Stimulated activated memory B cell treated with anti-CD40 and anti-IgM and Interleukin-4, amounts not matched to agents 10 μg/mL and 1 μg/mL and 100 μg/mL, for 72 hours (primary cell): ENCODE data around the gene CARS1.

Source experiments
- ATAC-seq: fragments of 150-1000 bp; cut with Tn5 transposase; 2 replicates; pipeline ENCODE4 v1.10.0; 2021
- H3K27ac Mint-ChIP-seq: one replicate; pipeline ENCODE4 v1.8.0; 2022; ENCODE audit warnings: mild to moderate bottlenecking, mixed read lengths
- H3K27me3 Mint-ChIP-seq: one replicate; pipeline ENCODE4 v1.8.0; 2022; ENCODE audit warnings: mixed read lengths
- H3K36me3 Mint-ChIP-seq: one replicate; pipeline ENCODE4 v1.8.0; 2022; ENCODE audit warnings: mixed read lengths
- H3K4me1 Mint-ChIP-seq: one replicate; pipeline ENCODE4 v1.8.0; 2022; ENCODE audit warnings: mixed read lengths
- H3K4me3 Mint-ChIP-seq: one replicate; pipeline ENCODE4 v1.8.0; 2022; ENCODE audit warnings: mild to moderate bottlenecking, moderate library complexity, mixed read lengths
- H3K9me3 Mint-ChIP-seq: one replicate; pipeline ENCODE4 v1.8.0; 2022; ENCODE audit warnings: mixed read lengths

Gene CARS1

DNA sequence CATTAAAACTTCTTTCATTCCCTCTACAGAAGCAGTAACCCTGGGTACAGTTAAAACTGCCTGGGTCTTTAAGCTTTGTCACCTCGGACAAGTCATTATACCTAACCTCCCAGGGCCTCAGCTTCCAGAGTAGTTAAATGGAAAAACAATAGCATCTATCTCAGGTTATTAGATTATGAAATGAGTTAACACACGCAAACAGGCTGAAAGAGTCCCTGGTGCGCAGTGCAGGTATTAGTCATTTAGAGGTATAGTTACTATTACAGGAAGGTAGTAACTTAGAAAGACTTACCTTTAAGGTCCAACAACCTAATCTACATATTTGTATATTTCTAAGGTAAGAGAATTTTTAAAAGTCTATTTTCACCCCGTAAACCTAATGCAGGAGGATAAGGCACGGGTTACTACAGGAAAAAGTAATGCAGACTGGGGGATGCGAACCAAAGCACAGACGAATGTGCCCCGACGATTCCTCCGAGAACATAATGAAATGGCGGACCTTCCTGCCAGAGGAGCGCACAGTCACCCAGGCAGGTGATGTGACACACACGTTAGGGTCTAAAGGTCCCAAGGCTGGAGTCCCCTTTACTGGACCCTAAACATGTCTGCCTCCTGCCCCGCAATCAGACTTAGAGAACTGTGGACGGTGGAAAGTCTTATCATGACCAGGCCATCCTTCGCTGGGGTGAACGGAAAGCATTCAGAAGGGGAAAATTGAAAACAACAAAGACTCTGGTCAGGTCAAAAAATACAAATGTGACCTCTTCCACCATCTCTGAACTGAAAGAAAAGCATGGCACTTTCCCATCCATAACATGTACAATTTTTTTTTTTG is 66.4 kb downstream of the CARS1 start:
- Mint-ChIP-seq H3K9me3 (no peaks in the 10 kb centered on the region), H3K27ac (peak overlapping the region; percentile 95), H3K4me1 (peaks cover 45% of the 10 kb centered on the region), H3K4me3 (peak overlapping the region; percentile 98), H3K36me3 (peaks cover 6% of the 10 kb centered on the region), H3K27me3 (no peaks in the 10 kb centered on the region)
- no peak for ATAC-seq

DNA sequence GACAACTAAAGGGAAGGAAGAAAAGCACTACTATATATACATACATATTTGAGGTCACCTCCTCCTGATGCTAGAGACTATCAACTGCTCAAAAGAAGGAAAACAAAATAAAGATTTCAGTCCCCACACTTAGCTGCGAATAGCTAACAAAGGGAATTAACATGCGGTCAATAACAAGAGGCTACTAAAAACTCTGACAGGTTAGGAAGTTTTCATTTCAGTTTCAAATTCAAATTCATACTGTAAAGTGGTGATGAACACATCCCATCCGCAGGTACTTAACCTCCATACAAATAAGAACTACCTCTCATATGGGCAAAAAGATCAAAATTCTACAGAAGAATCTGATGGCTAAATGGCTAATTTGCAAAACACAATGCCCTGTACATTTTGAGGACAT is 67.7 kb downstream of the CARS1 start:
- Mint-ChIP-seq H3K27me3 (no peaks in the 10 kb centered on the region), H3K4me1 (peaks cover 48% of the 10 kb centered on the region), H3K27ac (peak overlapping the region; percentile 95), H3K36me3 (peaks cover 9% of the 10 kb centered on the region), H3K4me3 (peak overlapping the region; percentile 63), H3K9me3 (no peaks in the 10 kb centered on the region)
- ATAC-seq = no peak

DNA sequence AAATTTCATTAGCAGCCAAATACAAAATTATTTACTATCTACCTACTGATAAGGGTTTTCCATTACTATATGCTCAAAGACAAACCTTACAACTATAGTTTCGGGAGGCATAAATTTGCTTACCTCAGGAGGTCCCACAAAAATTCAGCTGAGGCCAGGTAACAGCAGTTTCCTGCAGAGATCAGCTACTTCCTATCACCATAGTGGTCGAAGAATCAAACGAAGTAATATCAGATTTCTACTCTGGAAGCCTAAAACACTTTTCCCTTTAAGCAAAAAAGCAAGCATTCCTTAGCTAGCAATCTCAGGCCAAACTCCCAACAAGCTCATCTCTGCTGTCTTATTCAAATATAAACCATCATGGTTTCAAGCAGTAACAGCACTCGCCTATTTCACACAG is 68.2 kb downstream of the CARS1 start:
- Mint-ChIP-seq H3K4me1 (peaks cover 52% of the 10 kb centered on the region), H3K9me3 (no peaks in the 10 kb centered on the region)
- ATAC-seq = no peak

DNA sequence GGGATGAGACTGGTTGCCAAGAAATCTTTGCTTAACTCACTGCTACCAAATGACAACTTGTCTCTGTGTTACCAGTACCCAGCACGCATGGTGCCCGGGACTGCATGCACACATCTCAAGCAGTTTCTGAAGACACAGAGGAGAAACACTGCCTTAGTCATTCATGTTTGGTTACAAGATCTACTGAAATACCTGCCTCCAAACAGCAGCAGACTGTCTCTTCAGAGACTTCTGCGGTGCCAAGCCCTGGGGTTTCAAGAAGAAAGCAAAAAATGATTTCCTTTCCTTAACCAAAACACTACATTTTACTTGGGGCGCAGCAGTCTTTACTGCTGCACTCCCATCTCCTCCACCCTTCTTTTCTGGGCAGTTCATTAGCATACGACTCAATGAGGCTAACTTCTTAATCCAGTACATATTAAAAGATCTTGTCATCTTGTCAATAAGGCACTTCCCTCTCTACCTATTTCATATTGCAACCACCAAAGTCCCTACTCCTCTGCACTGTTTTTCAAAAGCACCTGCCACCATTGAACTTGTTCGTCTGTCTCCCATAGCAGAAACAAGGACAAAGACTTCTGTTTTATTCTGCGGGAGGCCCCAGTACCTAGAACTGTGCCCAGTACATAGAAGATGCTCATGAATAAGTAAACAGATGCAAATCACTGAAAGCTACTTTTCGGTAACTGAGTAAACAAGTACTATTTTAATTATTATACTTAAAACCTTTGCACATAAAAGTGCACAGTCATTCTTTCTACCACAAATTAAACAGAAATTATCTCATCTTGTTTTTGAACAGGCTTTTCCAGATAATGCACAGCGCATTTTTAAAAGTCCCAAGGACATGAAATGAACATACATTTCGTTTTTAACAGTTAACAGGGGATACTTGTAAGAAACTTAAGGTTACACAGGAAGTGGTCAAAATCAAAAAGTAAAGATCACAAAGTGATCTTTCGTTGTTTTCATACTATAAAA is 69.1 kb downstream of the CARS1 start:
- peaks cover 12% of the 10 kb centered on the region for H3K36me3 Mint-ChIP-seq

More for the DNA sequence above, 68.2 kb downstream of the CARS1 start:
- Mint-ChIP-seq H3K4me3 (peak overlapping the region; percentile 63), H3K36me3 (peaks cover 12% of the 10 kb centered on the region), H3K27me3 (no peaks in the 10 kb centered on the region), H3K27ac (peak overlapping the region; percentile 95)

DNA sequence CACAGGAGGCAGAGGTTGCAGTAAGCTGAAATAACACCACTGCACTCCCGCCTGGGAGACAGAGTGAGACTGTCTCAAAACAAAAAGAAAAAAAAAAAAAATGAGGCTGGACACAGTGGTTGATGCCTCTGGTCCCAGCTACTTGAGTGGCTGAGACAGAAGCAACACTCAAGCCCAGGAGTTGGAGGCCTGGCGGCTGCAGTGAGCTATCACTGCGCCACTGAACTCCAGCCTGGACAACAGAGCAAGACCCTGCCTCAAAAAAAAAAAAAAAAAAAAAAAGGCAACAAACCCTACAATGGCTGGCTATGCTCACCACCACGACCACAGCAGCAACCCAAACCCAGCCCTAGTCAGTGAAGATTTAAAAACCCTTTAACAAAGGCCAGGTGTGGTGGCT is 73.3 kb downstream of the CARS1 start:
- Mint-ChIP-seq H3K27ac (no peak overlapping the region), H3K27me3 (no peaks in the 10 kb centered on the region), H3K4me3 (no peak overlapping the region), H3K9me3 (no peaks in the 10 kb centered on the region), H3K4me1 (peaks cover 45% of the 10 kb centered on the region), H3K36me3 (peaks cover 19% of the 10 kb centered on the region)
- no peak for ATAC-seq

More for the DNA sequence above, 69.1 kb downstream of the CARS1 start:
- no peak for ATAC-seq
- no peaks in the 10 kb centered on the region for H3K9me3 Mint-ChIP-seq
- H3K4me3 Mint-ChIP-seq = peak overlapping the region; percentile 63
- H3K4me1 Mint-ChIP-seq = peaks cover 60% of the 10 kb centered on the region
- peak overlapping the region; percentile 95 for H3K27ac Mint-ChIP-seq
- H3K27me3 Mint-ChIP-seq = no peaks in the 10 kb centered on the region

DNA sequence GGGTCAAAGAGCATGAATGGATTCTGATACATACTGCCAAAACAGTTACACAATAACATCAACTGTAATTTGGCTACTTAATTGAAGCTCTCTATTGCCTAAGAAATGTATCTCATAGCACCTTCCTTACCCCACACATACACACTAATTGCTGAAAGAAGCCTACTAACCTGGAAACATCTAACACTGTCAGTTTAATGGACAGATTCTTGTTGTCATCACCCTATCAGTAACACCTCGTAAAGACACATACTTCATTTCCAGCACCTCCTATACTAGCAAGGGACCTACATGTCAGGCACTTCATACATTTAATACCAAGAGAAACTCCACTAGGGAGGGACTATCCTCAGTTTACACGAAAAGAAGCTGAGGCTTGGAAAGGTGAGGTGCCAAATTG is 75.0 kb downstream of the CARS1 start:
- Mint-ChIP-seq H3K27me3 (no peaks in the 10 kb centered on the region), H3K36me3 (peaks cover 25% of the 10 kb centered on the region), H3K9me3 (no peaks in the 10 kb centered on the region), H3K4me1 (peaks cover 40% of the 10 kb centered on the region), H3K27ac (peak overlapping the region; percentile 12), H3K4me3 (no peak overlapping the region)
- ATAC-seq = no peak

DNA sequence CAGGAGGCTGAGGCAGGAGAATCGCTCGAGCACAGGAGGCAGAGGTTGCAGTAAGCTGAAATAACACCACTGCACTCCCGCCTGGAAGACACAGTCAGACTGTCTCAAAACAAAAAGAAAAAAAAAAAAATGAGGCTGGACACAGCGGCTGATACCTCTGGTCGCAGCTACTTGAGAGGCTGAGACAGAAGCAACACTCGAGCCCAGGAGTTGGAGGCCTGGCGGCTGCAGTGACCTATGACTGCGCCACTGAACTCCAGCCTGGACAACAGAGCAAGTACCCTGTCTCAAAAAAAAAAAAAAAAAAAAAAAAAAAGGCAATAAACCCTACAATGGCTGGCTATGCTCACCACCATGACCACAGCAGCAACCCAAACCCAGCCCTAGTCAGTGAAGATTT is 76.1 kb downstream of the CARS1 start:
- peaks cover 50% of the 10 kb centered on the region for H3K4me1 Mint-ChIP-seq
- no peak for ATAC-seq
- H3K27ac Mint-ChIP-seq = no peak overlapping the region
- peaks cover 35% of the 10 kb centered on the region for H3K36me3 Mint-ChIP-seq
- H3K27me3 Mint-ChIP-seq = no peaks in the 10 kb centered on the region
- no peaks in the 10 kb centered on the region for H3K9me3 Mint-ChIP-seq
- H3K4me3 Mint-ChIP-seq = no peak overlapping the region

DNA sequence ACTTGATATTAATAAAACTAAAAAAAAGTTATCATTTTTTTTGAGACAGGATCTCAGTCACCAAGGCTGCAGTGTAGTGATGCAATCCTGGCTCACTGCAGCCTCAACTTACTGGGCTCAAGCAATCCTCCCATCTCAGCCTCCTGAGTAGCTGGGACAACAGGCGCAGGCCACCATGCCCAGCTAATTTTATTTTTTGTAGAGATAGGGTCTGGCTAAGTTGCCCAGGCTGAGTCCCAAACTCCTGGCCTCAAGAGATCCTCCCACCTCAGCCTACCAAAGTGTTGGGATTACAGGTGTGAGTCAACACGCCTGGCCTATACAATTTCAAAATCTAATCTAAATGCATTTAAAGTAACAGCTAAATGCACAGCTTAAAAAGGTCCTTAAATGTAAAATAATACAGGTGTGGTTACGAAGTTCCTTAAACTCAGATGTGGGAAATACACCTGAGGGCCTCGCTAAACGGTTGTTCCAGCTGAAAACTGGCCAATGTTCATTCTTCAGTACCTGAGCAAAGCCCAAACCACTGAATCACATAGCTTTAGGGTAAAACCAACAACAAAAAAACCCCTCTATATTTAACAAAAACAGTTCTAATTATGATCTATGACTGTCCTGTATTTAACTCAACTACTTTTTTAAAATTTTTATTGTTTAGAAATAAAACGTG is 76.9 kb downstream of the CARS1 start:
- no peaks in the 10 kb centered on the region for H3K9me3 Mint-ChIP-seq
- H3K27me3 Mint-ChIP-seq = no peaks in the 10 kb centered on the region
- no peak overlapping the region for H3K27ac Mint-ChIP-seq
- ATAC-seq = no peak
- no peak overlapping the region for H3K4me3 Mint-ChIP-seq
- H3K4me1 Mint-ChIP-seq = peaks cover 50% of the 10 kb centered on the region
- H3K36me3 Mint-ChIP-seq = peaks cover 35% of the 10 kb centered on the region

DNA sequence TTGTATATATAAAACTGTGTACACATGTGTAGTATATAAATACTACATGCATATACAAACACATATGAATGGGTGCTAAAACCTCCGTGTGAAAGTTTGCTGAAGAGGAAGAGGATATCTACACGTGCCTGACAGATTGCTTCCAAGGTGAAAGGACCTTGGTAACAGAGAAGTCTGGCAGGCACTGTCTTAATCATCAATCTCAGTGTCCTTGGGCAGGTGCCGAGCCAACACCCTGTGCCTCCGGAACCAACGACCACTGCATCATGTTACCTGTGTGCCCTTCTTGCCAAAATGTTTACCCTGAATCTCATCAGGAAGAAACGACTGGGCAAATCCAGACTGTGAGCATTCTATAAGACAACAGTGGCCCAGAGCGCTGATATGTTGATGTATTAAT is 80.1 kb downstream of the CARS1 start:
- Mint-ChIP-seq H3K27me3 (no peaks in the 10 kb centered on the region), H3K4me3 (no peak overlapping the region), H3K4me1 (peaks cover 24% of the 10 kb centered on the region), H3K9me3 (no peaks in the 10 kb centered on the region), H3K27ac (no peak overlapping the region), H3K36me3 (peaks cover 47% of the 10 kb centered on the region)
- no peak for ATAC-seq

DNA sequence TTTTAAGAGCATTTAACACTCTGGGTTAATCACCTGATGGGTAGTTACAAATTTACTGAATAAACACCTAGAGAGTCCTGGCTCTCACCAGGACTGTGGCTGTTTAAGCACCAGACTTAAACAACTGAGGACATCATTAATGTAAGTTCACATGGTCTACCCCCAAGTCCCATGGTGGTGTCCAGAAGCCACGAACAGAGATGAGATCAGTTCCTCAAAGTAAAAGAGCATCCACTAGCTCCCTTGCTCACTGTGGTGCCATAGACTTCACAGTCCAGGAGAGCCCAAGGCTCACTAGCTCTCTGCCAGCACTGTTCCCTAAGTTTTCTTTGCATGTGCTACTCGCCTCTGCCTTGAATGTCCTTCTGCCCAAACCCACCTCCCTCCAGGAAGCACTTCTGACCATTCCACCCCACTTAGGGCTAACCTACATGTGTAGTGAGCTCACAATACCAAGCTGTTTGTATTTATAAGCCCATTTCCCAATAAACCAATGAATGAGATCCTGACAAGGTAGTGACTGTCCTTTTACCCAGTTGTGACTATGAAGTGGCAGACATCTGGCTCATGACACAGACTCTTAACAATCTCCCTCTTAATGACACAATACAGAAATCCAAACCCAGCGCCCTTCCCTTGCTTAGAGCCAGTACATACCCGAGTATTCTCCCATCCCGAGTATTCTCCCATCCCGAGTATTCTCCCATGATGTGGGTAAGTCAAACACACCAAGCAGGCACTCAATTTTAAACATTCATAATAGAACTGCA is 80.7 kb downstream of the CARS1 start:
- Mint-ChIP-seq H3K4me1 (peaks cover 18% of the 10 kb centered on the region), H3K4me3 (no peak overlapping the region), H3K27ac (no peak overlapping the region), H3K27me3 (no peaks in the 10 kb centered on the region), H3K36me3 (peaks cover 44% of the 10 kb centered on the region), H3K9me3 (no peaks in the 10 kb centered on the region)
- ATAC-seq = peak; percentile 60

DNA sequence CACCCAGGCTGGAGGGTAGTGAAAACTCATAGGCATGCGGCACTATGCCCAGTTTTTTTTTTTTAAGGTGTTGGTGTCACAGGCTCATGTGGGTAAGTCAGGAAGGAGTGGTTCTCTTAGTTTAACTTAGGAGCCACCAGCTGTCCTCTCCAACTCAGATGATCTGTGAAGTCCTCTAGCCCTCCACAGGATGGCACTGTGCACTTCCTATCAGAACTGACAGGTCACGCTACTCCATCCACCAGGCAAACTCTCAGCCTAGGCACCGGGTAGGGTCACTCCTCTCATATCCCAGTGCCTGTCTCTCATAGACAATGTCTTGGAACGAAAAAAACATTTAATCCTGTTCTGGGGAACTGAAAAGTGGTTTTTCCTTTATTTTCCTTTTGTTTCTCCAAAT is 81.6 kb downstream of the CARS1 start:
- Mint-ChIP-seq H3K36me3 (peaks cover 53% of the 10 kb centered on the region), H3K9me3 (no peaks in the 10 kb centered on the region), H3K27me3 (no peaks in the 10 kb centered on the region), H3K4me3 (no peak overlapping the region), H3K4me1 (peaks cover 17% of the 10 kb centered on the region), H3K27ac (no peak overlapping the region)
- ATAC-seq = peak; percentile 72

DNA sequence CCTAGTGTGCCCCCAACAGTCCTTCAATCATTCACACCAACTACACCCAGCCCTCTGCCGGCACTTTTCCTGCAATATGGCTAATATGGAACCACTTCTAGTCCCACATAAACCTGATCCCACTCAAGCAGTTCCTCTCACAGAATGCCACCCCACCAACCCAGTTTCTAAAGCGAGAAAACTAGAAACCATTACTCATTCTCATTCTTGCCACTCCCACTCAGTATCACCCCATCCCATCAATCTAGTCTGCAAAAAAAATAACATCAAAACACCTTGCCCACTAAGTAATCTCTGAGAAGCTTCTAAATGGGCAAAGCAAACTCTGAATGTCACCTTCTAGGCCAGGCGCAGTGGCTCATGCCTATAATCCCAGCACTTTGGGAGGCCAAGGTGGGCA is 83.0 kb downstream of the CARS1 start:
- H3K9me3 Mint-ChIP-seq = no peaks in the 10 kb centered on the region
- ATAC-seq = no peak
- peaks cover 17% of the 10 kb centered on the region for H3K4me1 Mint-ChIP-seq
- H3K4me3 Mint-ChIP-seq = no peak overlapping the region
- no peak overlapping the region for H3K27ac Mint-ChIP-seq
- no peaks in the 10 kb centered on the region for H3K27me3 Mint-ChIP-seq
- H3K36me3 Mint-ChIP-seq = peaks cover 66% of the 10 kb centered on the region

DNA sequence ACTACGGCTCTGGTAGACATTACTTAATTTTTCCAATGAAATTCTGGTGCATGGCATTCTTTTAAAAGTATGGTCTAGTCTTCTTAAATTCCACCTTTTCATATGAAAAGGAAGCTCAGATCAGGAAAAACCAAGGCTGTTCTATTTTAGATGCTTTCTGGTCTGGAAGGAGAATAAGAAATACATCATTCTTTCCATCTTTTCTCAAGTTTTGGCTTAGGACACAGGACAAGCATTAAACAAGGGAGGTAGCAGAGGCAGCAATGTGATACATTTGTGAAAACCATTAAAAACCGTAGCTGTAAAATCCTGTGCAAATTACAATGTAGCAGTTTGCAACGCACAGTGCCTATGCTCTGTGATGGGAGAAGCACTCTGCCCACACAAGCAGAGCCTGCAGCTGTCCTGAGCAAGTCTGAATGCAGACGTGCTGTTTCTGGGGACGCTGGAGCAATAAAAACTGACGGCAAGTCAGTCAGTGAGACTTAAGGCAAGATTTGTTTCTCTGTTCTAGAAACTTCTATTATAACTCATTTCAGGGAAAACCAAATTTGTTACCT is 88.8 kb downstream of the CARS1 start:
- Mint-ChIP-seq H3K27ac (no peak overlapping the region), H3K27me3 (no peaks in the 10 kb centered on the region), H3K4me1 (no peaks in the 10 kb centered on the region), H3K36me3 (peaks cover 74% of the 10 kb centered on the region), H3K9me3 (no peaks in the 10 kb centered on the region), H3K4me3 (no peak overlapping the region)
- no peak for ATAC-seq

DNA sequence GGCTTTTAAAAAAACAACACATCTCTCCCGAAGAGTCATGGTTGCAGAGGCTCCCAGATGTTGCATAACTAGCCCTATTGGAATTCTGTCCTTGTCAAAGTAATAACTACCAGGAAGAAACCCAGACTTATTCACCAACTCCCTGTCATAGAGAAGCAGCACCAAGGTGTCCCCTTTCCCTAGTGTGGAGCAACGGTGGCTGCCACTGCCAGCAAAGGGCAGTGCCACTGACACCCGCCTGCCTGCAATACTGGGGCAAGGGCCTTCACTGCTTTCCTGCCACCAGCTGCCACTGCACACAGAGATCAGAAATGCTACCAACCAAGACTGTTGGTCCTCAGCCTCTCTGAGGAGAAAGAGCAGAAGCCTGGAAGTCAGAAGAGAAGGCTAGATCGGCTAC is 92.4 kb downstream of the CARS1 start:
- Mint-ChIP-seq H3K27ac (no peak overlapping the region), H3K36me3 (peaks cover 84% of the 10 kb centered on the region), H3K27me3 (no peaks in the 10 kb centered on the region), H3K4me3 (no peak overlapping the region), H3K4me1 (peaks cover 24% of the 10 kb centered on the region), H3K9me3 (no peaks in the 10 kb centered on the region)
- no peak for ATAC-seq
